GM23338 (cell line): ENCODE results near the gene C5AR1. TPM values are rescaled to one million over a fixed set of nuclear protein-coding genes. Genes with fewer than 3 reads are reported as not detected.

ENCODE experiments used
- ATAC-seq: fragments of 200-7000 bp; cut with Tn5 transposase; 3 replicates; pipeline ENCODE4 v1.9.1; 2020
- DNase-seq: peaks from one replicate; pipeline ENCODE4 v3.0.0-alpha.2; 2015; ENCODE audit warnings: low spot score
- H2AFZ ChIP-seq: fragments of 200-600 bp; sonication (generic); 2 replicates; pipeline ENCODE4 v1.8.0; 2016; ENCODE audit warnings: antibody characterized with exemption, mild to moderate bottlenecking, moderate library complexity
- H3F3A ChIP-seq: fragments of 200-600 bp; sonication (generic); replicated peaks from 2 replicates; pipeline ENCODE4 v1.8.0; 2017; ENCODE audit warnings: antibody characterized with exemption, mixed run types, low read depth
- H3K27ac ChIP-seq: fragments of 200-600 bp; sonication (generic); 2 replicates; pipeline ENCODE4 v1.6.1; 2016; ENCODE audit warnings: low read depth
- H3K27me3 ChIP-seq: fragments of 200-600 bp; sonication (generic); 2 replicates; pipeline ENCODE4 v1.8.0; 2016; ENCODE audit warnings: mild to moderate bottlenecking, mixed run types, moderate library complexity; ENCODE audit not compliant: insufficient read depth
- H3K36me3 ChIP-seq: fragments of 200-600 bp; sonication (generic); 2 replicates; pipeline ENCODE4 v1.8.0; 2016; ENCODE audit warnings: mild to moderate bottlenecking; ENCODE audit not compliant: insufficient read depth
- H3K4me1 ChIP-seq: fragments of 200-600 bp; sonication (generic); 2 replicates; pipeline ENCODE4 v1.8.0; 2016; ENCODE audit warnings: mild to moderate bottlenecking, moderate library complexity; ENCODE audit not compliant: insufficient read depth
- H3K4me2 ChIP-seq: fragments of 200-600 bp; sonication (generic); 2 replicates; pipeline ENCODE4 v1.7.1; 2017; ENCODE audit warnings: mixed run types
- H3K4me3 ChIP-seq: fragments of 200-600 bp; sonication (generic); 2 replicates; pipeline ENCODE4 v1.6.1; 2016; ENCODE audit warnings: mixed run types
- H3K79me2 ChIP-seq: fragments of 200-600 bp; sonication (generic); replicated peaks from 2 replicates; pipeline ENCODE4 v1.8.0; 2017; ENCODE audit warnings: mild to moderate bottlenecking; ENCODE audit not compliant: insufficient read depth
- H3K9me2 ChIP-seq: fragments of 200-600 bp; sonication (generic); 2 replicates; pipeline ENCODE4 v1.8.0; 2017; ENCODE audit not compliant: insufficient read depth
- H4K20me1 ChIP-seq: fragments of 200-600 bp; sonication (generic); replicated peaks from 2 replicates; pipeline ENCODE4 v1.8.0; 2017; ENCODE audit warnings: mild to moderate bottlenecking; ENCODE audit not compliant: insufficient read depth
- H3K27ac Mint-ChIP-seq: 2 replicates; pipeline ENCODE4 v1.8.0; 2020; ENCODE audit warnings: inconsistent platforms, mild to moderate bottlenecking, moderate library complexity, mixed read lengths
- H3K27me3 Mint-ChIP-seq: 3 replicates; pipeline ENCODE4 v1.8.0; 2022; ENCODE audit warnings: low read depth, mild to moderate bottlenecking, moderate library complexity, mixed read lengths, inconsistent platforms; ENCODE audit not compliant: insufficient read depth, poor library complexity
- H3K36me3 Mint-ChIP-seq: 3 replicates; pipeline ENCODE4 v1.8.0; 2021; ENCODE audit warnings: low read depth, mild to moderate bottlenecking, inconsistent platforms, moderate library complexity, mixed read lengths
- H3K4me1 Mint-ChIP-seq: 3 replicates; pipeline ENCODE4 v1.8.0; 2020; ENCODE audit warnings: mild to moderate bottlenecking, inconsistent platforms, mixed read lengths
- H3K4me3 Mint-ChIP-seq: 3 replicates; pipeline ENCODE4 v1.8.0; 2021; ENCODE audit warnings: moderate library complexity, mild to moderate bottlenecking, inconsistent platforms, mixed read lengths
- H3K9me3 Mint-ChIP-seq: 3 replicates; pipeline ENCODE4 v1.8.0; 2020; ENCODE audit warnings: moderate library complexity, mild to moderate bottlenecking, inconsistent platforms, mixed read lengths
- CREB1 ChIP-seq: fragments of 250-450 bp; sonication (Bioruptor Pico); IDR thresholded peaks from 2 replicates; pipeline ENCODE4 v1.5.0; 2020; ENCODE audit warnings: low read depth, mild to moderate bottlenecking, moderate library complexity
- EZH2phosphoT487 ChIP-seq: fragments of 200-600 bp; sonication (generic); IDR thresholded peaks from one replicate; pipeline ENCODE4 v1.8.1; 2018; ENCODE audit warnings: antibody characterized with exemption; ENCODE audit not compliant: unreplicated experiment
- JUNB ChIP-seq: IDR thresholded peaks from one replicate; pipeline ENCODE4 v1.6.1; 2016; ENCODE audit warnings: antibody characterized with exemption; ENCODE audit not compliant: unreplicated experiment
- NANOG ChIP-seq: IDR thresholded peaks from 2 replicates; pipeline ENCODE4 v1.6.1; 2016; ENCODE audit warnings: antibody characterized with exemption, borderline replicate concordance
- POLR2AphosphoS5 ChIP-seq: IDR thresholded peaks from 2 replicates; pipeline ENCODE4 v1.6.1; 2016; ENCODE audit warnings: antibody characterized with exemption, low read depth
- STAT1 ChIP-seq: IDR thresholded peaks from one replicate; pipeline ENCODE4 v1.6.1; 2016; ENCODE audit warnings: antibody characterized with exemption; ENCODE audit not compliant: unreplicated experiment
- ZNF114 ChIP-seq: fragments of 250-450 bp; sonication (Bioruptor Pico); IDR thresholded peaks from 2 replicates; pipeline ENCODE4 v1.5.0; 2020; ENCODE audit warnings: mild to moderate bottlenecking, moderate library complexity
- ZNF331 ChIP-seq: fragments of 250-450 bp; sonication (Bioruptor Pico); IDR thresholded peaks from 2 replicates; pipeline ENCODE4 v1.5.0; 2020; ENCODE audit warnings: low read depth, mild to moderate bottlenecking, moderate library complexity
- polyA plus RNA-seq: library from polyadenylated mRNA; unstranded; fragments of >200 nt; fragmentation: Nextera tagmentation; extraction: Ambion mirVana; gene quantifications from 2 replicates; pipeline ENCODE4 v1.2.1, GENCODE V29; 2016
- total RNA-seq: library from RNA; depleted of rRNA; stranded (reverse); fragments of >200 nt; shearing (Covaris generic); gene quantifications from 2 replicates; pipeline ENCODE4 v1.2.3, GENCODE V29; 2014
- TF ChIP-seq, protein P1 (sequence below): IDR thresholded peaks from 2 replicates; pipeline ENCODE4 v1.6.1; 2016; ENCODE audit warnings: antibody characterized with exemption
- TF ChIP-seq, protein P2 (sequence below), 2 experiments: fragments of 200-600 bp in 1 of 2; sonication (generic) in 1 of 2; conservative IDR thresholded peaks; 2 replicates each; pipeline versions ENCODE4 v1.5.1 to v1.6.1; 2016 to 2017; ENCODE audit warnings: antibody characterized with exemption in 2 of 2, low read depth in 2 of 2, mild to moderate bottlenecking in 2 of 2, moderate library complexity in 1 of 2
- TF ChIP-seq, protein P3 (sequence below): fragments of 250-450 bp; sonication (Bioruptor Pico); IDR thresholded peaks from 2 replicates; pipeline ENCODE4 v1.5.0; 2020; ENCODE audit warnings: mild to moderate bottlenecking, moderate library complexity

The C5AR1 gene
- total and polyA plus RNA-seq, 2 experiments from 2014 or later: 0.08 TPM; not detected in 1

DNA sequence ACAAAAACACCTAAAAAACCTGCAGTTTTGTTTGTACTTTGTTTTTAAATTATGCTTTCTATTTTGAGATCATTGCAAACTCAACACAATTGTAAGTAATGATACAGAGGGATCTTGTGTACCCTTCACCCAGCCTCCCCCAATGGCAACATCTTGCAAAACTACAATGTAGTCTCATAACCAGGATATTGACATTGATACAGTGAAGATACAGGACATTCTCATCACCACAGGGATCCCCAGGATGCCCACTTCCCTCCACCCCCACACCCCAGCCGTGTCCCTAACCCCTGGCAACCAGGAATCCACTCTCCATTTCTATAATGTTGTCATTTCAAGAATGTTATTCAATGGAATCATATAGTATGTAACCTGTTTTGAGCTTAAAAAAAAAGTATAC is 12.0 kb downstream of the C5AR1 start:
- Histone ChIP-seq H2AFZ (no peak overlapping the region), H3K27me3 (no peaks in the 10 kb centered on the region), H3K79me2 (no peaks in the 10 kb centered on the region), H3K9me2 (no peaks in the 10 kb centered on the region), H3F3A (no peaks in the 10 kb centered on the region; the same call in 1 of the 2 replicates), H4K20me1 (no peaks in the 10 kb centered on the region), H3K4me3 (no peak overlapping the region), H3K4me1 (no peaks in the 10 kb centered on the region), H3K4me2 (no peak overlapping the region), H3K27ac (no peak overlapping the region), H3K36me3 (no peaks in the 10 kb centered on the region)
- H3K36me3 Mint-ChIP-seq: no peaks in the 10 kb centered on the region; the same call in 2 of the 3 replicates
- peaks cover 11% of the 10 kb centered on the region for H3K27me3 Mint-ChIP-seq
- H3K27ac Mint-ChIP-seq: no peak overlapping the region
- H3K4me1 Mint-ChIP-seq: no peaks in the 10 kb centered on the region
- TF ChIP-seq, protein P1, sequence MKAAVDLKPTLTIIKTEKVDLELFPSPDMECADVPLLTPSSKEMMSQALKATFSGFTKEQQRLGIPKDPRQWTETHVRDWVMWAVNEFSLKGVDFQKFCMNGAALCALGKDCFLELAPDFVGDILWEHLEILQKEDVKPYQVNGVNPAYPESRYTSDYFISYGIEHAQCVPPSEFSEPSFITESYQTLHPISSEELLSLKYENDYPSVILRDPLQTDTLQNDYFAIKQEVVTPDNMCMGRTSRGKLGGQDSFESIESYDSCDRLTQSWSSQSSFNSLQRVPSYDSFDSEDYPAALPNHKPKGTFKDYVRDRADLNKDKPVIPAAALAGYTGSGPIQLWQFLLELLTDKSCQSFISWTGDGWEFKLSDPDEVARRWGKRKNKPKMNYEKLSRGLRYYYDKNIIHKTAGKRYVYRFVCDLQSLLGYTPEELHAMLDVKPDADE: no peak
- TF ChIP-seq ZNF331 (CRISPR knock-in tag): no peak
- DNase-seq (no peak), ATAC-seq (no peak)
- H3K9me3 Mint-ChIP-seq: no peaks in the 10 kb centered on the region; the same call in 2 of the 3 replicates
- H3K4me3 Mint-ChIP-seq: no peak overlapping the region

DNA sequence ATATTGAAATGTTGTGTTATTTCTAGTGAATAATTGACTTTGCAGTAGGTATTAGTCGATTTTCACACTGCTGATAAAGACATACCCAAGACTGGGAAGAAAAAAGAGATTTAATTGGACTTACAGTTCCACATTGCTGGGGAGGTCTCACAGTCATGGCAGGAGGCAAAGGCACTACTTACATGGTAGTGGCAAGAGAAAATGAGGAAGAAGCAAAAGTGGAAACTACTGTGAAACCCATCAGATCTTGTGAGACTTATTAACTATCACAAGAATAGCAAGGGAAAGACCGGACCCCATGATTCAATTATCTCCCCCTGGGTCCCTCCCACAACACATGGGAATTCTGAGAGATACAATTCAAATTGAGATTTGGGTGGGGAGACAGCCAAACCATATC is 12.4 kb downstream of the C5AR1 start:
- H2AFZ ChIP-seq: no peak overlapping the region
- no peak overlapping the region for H3K4me3 Mint-ChIP-seq
- peaks cover 11% of the 10 kb centered on the region for H3K27me3 Mint-ChIP-seq
- TF ChIP-seq, protein P2, sequence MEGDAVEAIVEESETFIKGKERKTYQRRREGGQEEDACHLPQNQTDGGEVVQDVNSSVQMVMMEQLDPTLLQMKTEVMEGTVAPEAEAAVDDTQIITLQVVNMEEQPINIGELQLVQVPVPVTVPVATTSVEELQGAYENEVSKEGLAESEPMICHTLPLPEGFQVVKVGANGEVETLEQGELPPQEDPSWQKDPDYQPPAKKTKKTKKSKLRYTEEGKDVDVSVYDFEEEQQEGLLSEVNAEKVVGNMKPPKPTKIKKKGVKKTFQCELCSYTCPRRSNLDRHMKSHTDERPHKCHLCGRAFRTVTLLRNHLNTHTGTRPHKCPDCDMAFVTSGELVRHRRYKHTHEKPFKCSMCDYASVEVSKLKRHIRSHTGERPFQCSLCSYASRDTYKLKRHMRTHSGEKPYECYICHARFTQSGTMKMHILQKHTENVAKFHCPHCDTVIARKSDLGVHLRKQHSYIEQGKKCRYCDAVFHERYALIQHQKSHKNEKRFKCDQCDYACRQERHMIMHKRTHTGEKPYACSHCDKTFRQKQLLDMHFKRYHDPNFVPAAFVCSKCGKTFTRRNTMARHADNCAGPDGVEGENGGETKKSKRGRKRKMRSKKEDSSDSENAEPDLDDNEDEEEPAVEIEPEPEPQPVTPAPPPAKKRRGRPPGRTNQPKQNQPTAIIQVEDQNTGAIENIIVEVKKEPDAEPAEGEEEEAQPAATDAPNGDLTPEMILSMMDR (conservative IDR thresholded peaks at IDR 0.05; ENCODE audit: low read depth in 2 of 2): no peak
- no peak for TF ChIP-seq JUNB
- no peak for TF ChIP-seq ZNF114 (CRISPR knock-in tag)
- TF ChIP-seq CREB1 (CRISPR knock-in tag): no peak
- TF ChIP-seq, protein P3, sequence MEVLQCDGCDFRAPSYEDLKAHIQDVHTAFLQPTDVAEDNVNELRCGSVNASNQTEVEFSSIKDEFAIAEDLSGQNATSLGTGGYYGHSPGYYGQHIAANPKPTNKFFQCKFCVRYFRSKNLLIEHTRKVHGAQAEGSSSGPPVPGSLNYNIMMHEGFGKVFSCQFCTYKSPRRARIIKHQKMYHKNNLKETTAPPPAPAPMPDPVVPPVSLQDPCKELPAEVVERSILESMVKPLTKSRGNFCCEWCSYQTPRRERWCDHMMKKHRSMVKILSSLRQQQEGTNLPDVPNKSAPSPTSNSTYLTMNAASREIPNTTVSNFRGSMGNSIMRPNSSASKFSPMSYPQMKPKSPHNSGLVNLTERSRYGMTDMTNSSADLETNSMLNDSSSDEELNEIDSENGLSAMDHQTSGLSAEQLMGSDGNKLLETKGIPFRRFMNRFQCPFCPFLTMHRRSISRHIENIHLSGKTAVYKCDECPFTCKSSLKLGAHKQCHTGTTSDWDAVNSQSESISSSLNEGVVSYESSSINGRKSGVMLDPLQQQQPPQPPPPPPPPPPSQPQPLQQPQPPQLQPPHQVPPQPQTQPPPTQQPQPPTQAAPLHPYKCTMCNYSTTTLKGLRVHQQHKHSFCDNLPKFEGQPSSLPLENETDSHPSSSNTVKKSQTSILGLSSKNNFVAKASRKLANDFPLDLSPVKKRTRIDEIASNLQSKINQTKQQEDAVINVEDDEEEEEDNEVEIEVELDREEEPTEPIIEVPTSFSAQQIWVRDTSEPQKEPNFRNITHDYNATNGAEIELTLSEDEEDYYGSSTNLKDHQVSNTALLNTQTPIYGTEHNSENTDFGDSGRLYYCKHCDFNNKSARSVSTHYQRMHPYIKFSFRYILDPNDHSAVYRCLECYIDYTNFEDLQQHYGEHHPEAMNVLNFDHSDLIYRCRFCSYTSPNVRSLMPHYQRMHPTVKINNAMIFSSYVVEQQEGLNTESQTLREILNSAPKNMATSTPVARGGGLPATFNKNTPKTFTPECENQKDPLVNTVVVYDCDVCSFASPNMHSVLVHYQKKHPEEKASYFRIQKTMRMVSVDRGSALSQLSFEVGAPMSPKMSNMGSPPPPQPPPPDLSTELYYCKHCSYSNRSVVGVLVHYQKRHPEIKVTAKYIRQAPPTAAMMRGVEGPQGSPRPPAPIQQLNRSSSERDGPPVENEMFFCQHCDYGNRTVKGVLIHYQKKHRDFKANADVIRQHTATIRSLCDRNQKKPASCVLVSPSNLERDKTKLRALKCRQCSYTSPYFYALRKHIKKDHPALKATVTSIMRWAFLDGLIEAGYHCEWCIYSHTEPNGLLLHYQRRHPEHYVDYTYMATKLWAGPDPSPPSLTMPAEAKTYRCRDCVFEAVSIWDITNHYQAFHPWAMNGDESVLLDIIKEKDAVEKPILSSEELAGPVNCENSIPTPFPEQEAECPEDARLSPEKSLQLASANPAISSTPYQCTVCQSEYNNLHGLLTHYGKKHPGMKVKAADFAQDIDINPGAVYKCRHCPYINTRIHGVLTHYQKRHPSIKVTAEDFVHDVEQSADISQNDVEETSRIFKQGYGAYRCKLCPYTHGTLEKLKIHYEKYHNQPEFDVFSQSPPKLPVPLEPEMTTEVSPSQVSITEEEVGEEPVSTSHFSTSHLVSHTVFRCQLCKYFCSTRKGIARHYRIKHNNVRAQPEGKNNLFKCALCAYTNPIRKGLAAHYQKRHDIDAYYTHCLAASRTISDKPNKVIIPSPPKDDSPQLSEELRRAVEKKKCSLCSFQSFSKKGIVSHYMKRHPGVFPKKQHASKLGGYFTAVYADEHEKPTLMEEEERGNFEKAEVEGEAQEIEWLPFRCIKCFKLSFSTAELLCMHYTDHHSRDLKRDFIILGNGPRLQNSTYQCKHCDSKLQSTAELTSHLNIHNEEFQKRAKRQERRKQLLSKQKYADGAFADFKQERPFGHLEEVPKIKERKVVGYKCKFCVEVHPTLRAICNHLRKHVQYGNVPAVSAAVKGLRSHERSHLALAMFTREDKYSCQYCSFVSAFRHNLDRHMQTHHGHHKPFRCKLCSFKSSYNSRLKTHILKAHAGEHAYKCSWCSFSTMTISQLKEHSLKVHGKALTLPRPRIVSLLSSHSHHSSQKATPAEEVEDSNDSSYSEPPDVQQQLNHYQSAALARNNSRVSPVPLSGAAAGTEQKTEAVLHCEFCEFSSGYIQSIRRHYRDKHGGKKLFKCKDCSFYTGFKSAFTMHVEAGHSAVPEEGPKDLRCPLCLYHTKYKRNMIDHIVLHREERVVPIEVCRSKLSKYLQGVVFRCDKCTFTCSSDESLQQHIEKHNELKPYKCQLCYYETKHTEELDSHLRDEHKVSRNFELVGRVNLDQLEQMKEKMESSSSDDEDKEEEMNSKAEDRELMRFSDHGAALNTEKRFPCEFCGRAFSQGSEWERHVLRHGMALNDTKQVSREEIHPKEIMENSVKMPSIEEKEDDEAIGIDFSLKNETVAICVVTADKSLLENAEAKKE (CRISPR knock-in tag): no peak
- no peak for TF ChIP-seq ZNF331 (CRISPR knock-in tag)
- TF ChIP-seq, protein P1: no peak
- TF ChIP-seq POLR2AphosphoS5: no peak
- TF ChIP-seq EZH2phosphoT487: no peak
- TF ChIP-seq NANOG: no peak
- TF ChIP-seq STAT1: no peak

More for the DNA sequence above, 12.4 kb downstream of the C5AR1 start:
- Histone ChIP-seq H3K27me3 (no peaks in the 10 kb centered on the region), H3F3A (no peaks in the 10 kb centered on the region; the same call in 1 of the 2 replicates), H3K36me3 (no peaks in the 10 kb centered on the region), H3K4me3 (no peak overlapping the region), H4K20me1 (no peaks in the 10 kb centered on the region), H3K27ac (no peak overlapping the region), H3K9me2 (no peaks in the 10 kb centered on the region), H3K4me1 (no peaks in the 10 kb centered on the region), H3K79me2 (no peaks in the 10 kb centered on the region), H3K4me2 (no peak overlapping the region)
- no peak for DNase-seq
- ATAC-seq: no peak
- Mint-ChIP-seq H3K9me3 (no peaks in the 10 kb centered on the region; the same call in 2 of the 3 replicates), H3K27ac (no peak overlapping the region), H3K4me1 (no peaks in the 10 kb centered on the region), H3K36me3 (no peaks in the 10 kb centered on the region; the same call in 2 of the 3 replicates)
